Mucosa of gallbladder (tissue), 1 donor: ENCODE data around the gene MYF5. TPM values are rescaled to one million over a fixed set of nuclear protein-coding genes. Genes with fewer than 3 reads are reported as not detected.

ENCODE experiments used
- DNase-seq: peaks from one replicate; pipeline ENCODE4 v3.0.0-alpha.2; 2020; ENCODE audit warnings: low spot score
- total RNA-seq: library from RNA; stranded (reverse); gene quantifications from one replicate; pipeline ENCODE4 v1.2.1, GENCODE V29; 2021
- donor health status: DM: no; HTN: no; CAD: no.

Gene MYF5
- total RNA-seq, 1 donor from 2014 or later, result not detected

GRCh38 chr12:80766210-80766609 lies 49.5 kb downstream of the MYF5 start:
- no peak for DNase-seq

DNA sequence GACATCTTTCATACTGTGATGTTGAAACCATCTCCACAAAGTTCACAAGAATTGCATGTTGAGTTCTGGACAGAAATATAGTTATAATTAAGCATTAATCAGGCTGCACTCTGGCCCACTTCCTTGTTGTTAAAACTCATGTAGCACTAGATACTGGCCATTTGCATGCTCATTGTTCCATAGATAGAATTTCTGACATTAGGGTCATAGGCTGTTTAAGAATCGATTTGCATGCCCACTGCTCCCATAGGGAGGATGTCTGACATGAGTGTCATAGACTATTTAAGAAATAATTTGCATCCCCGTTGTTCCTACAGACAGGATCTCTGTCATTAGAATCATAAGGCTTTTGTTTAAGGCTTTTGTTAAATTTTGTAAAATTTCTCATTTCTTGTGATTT lies 50.2 kb downstream of the MYF5 start:
- no peak for DNase-seq

Other genes starting within 250 kb of the MYF5 start
- gene MYF6, start 9.3 kb upstream of the MYF5 start, total RNA-seq, result not detected
- gene LIN7A, start 221.0 kb downstream of the MYF5 start, total RNA-seq, result 25.4 TPM